Measurements from ENCODE around the gene OVOL2. TPM values are rescaled to one million over a fixed set of nuclear protein-coding genes. Genes with fewer than 3 reads are reported as not detected.
"Not testable (repeated sequence)": the region's sequence is repeated elsewhere in the genome, so short reads cannot be mapped to it uniquely, and the experiment has no call there.

The OVOL2 gene
- total and polyA plus RNA-seq, 4 donors = 0.13 to 0.17 TPM; not detected in 2

DNA sequence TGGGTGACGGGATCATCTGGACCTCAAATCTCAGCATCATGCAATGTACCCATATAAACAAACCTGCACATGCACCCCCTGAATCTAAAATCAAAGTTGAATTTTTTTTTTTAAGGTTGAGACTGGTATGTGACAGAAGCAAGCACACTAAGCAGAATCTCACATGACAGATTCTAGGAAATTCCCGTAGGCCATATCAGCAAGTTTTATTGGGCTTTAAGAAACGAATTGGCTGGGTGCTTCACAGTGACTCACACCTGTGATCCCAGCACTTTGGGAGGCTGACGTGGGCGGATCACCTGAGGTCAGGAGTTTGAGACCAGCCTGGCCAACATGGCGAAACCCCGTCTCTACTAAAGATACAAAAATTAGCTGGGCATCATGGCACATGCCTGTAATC lies 30.7 kb downstream of the OVOL2 start:
- DNase-seq (ENCODE audit: low spot score); H3K27ac ChIP-seq (ENCODE audit: low read depth in 1 of 2, low read length in 2 of 2); H3K9me3 ChIP-seq (ENCODE audit: control insufficient read depth in 4 of 4, low read length in 3 of 4); H3K27me3 ChIP-seq (ENCODE audit: control insufficient read depth in 4 of 4, insufficient read depth in 4 of 4, low read length in 3 of 4); H3K9ac ChIP-seq (ENCODE audit: low read depth in 1 of 2, low read length in 2 of 2); H3K36me3 ChIP-seq (ENCODE audit: control insufficient read depth in 4 of 4, insufficient read depth in 3 of 4, low read depth in 1 of 4, low read length in 3 of 4); H3K4me1 ChIP-seq (ENCODE audit: control insufficient read depth in 4 of 4, insufficient read depth in 4 of 4, low read length in 3 of 4); H3K4me3 ChIP-seq (ENCODE audit: low read depth in 1 of 3, low read length in 3 of 3): not testable (repeated sequence)
- 84% methylated on average over 7 of the region's 7 CpGs for WGBS

GRCh38 chr20:18024606-18025127 lies 33.0 kb downstream of the OVOL2 start:
- 83% methylated on average over 15 of the region's 15 CpGs for WGBS
- Histone ChIP-seq H3K36me3 (ENCODE audit: control insufficient read depth in 4 of 4, insufficient read depth in 3 of 4, low read depth in 1 of 4, low read length in 3 of 4) (no peaks in the 10 kb centered on the region), H3K4me3 (ENCODE audit: low read depth in 1 of 3, low read length in 3 of 3) (no peak overlapping the region), H3K27me3 (ENCODE audit: control insufficient read depth in 4 of 4, insufficient read depth in 4 of 4, low read length in 3 of 4) (no peaks in the 10 kb centered on the region), H3K9ac (ENCODE audit: low read depth in 1 of 2, low read length in 2 of 2) (no peak overlapping the region), H3K27ac (ENCODE audit: low read depth in 1 of 2, low read length in 2 of 2) (no peak overlapping the region), H3K9me3 (ENCODE audit: control insufficient read depth in 4 of 4, low read length in 3 of 4) (no peaks in the 10 kb centered on the region), H3K4me1 (ENCODE audit: control insufficient read depth in 4 of 4, insufficient read depth in 4 of 4, low read length in 3 of 4) (no peaks in the 10 kb centered on the region)
- no peak for DNase-seq (ENCODE audit: low spot score)
- TF ChIP-seq REST (IDR thresholded peaks at IDR 0.05) = no peak
- TF ChIP-seq NR2F2 (IDR thresholded peaks at IDR 0.05) = no peak
- no peak for TF ChIP-seq FOXA1 (IDR thresholded peaks at IDR 0.05)
- TF ChIP-seq HNF4G (IDR thresholded peaks at IDR 0.05) = no peak
- no peak for TF ChIP-seq JUND (IDR thresholded peaks at IDR 0.05)
- TF ChIP-seq EGR1 (IDR thresholded peaks at IDR 0.05; ENCODE audit: low read depth in 2 of 2) = no peak
- no peak for TF ChIP-seq TAF1 (conservative IDR thresholded peaks at IDR 0.05)
- TF ChIP-seq, protein P1, sequence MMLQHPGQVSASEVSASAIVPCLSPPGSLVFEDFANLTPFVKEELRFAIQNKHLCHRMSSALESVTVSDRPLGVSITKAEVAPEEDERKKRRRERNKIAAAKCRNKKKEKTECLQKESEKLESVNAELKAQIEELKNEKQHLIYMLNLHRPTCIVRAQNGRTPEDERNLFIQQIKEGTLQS (IDR thresholded peaks at IDR 0.05) = no peak

- TF ChIP-seq, protein P2, sequence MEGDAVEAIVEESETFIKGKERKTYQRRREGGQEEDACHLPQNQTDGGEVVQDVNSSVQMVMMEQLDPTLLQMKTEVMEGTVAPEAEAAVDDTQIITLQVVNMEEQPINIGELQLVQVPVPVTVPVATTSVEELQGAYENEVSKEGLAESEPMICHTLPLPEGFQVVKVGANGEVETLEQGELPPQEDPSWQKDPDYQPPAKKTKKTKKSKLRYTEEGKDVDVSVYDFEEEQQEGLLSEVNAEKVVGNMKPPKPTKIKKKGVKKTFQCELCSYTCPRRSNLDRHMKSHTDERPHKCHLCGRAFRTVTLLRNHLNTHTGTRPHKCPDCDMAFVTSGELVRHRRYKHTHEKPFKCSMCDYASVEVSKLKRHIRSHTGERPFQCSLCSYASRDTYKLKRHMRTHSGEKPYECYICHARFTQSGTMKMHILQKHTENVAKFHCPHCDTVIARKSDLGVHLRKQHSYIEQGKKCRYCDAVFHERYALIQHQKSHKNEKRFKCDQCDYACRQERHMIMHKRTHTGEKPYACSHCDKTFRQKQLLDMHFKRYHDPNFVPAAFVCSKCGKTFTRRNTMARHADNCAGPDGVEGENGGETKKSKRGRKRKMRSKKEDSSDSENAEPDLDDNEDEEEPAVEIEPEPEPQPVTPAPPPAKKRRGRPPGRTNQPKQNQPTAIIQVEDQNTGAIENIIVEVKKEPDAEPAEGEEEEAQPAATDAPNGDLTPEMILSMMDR (IDR thresholded peaks at IDR 0.05; ENCODE audit: low read depth, low read length, missing input control) = no peak
- TF ChIP-seq MAX (IDR thresholded peaks at IDR 0.05) = no peak
- TF ChIP-seq, protein P1 (IDR thresholded peaks at IDR 0.05) = no peak
- no peak for TF ChIP-seq RAD21 (IDR thresholded peaks at IDR 0.05)
- no peak for TF ChIP-seq EGR1 (IDR thresholded peaks at IDR 0.05; ENCODE audit: low read depth in 2 of 2)
- TF ChIP-seq ZBTB33 (IDR thresholded peaks at IDR 0.05) = no peak
- TF ChIP-seq GABPA (IDR thresholded peaks at IDR 0.05 in 1 of 2, conservative IDR thresholded peaks at IDR 0.05 in 1 of 2) = no peak
- TF ChIP-seq TAF1 (conservative IDR thresholded peaks at IDR 0.05) = no peak
- TF ChIP-seq HNF4G (IDR thresholded peaks at IDR 0.05) = no peak
- TF ChIP-seq HNF4A (conservative IDR thresholded peaks at IDR 0.05) = no peak
- TF ChIP-seq YY1 (IDR thresholded peaks at IDR 0.05) = no peak
- TF ChIP-seq SP1 (IDR thresholded peaks at IDR 0.05) = no peak
- TF ChIP-seq FOXA1 (IDR thresholded peaks at IDR 0.05) = no peak
- no peak for TF ChIP-seq REST (IDR thresholded peaks at IDR 0.05)
- H3K36me3 ChIP-seq (ENCODE audit: control insufficient read depth in 4 of 4, insufficient read depth in 3 of 4, low read depth in 1 of 4, low read length in 3 of 4) = no peaks in the 10 kb centered on the region
- no peak for DNase-seq (ENCODE audit: low spot score)
Measured at GRCh38 chr20:18020931-18021330, 36.8 kb downstream of the OVOL2 start.

More at GRCh38 chr20:18020931-18021330, 36.8 kb downstream of the OVOL2 start:
- Histone ChIP-seq H3K4me3 (ENCODE audit: low read depth in 1 of 3, low read length in 3 of 3) (no peak overlapping the region), H3K9me3 (ENCODE audit: control insufficient read depth in 4 of 4, low read length in 3 of 4) (no peaks in the 10 kb centered on the region), H3K27me3 (ENCODE audit: control insufficient read depth in 4 of 4, insufficient read depth in 4 of 4, low read length in 3 of 4) (no peaks in the 10 kb centered on the region), H3K4me1 (ENCODE audit: control insufficient read depth in 4 of 4, insufficient read depth in 4 of 4, low read length in 3 of 4) (no peaks in the 10 kb centered on the region), H3K27ac (ENCODE audit: low read depth in 1 of 2, low read length in 2 of 2) (no peak overlapping the region), H3K9ac (ENCODE audit: low read depth in 1 of 2, low read length in 2 of 2) (no peak overlapping the region)
- 87% methylated on average over 7 of the region's 7 CpGs for whole genome bisulfite sequencing
